ENCODE data around the gene GRHL1.

GRCh38 chr2:10004836-10005235, 53.3 kb downstream of the GRHL1 start:
- TF ChIP-seq CTCF (optimal IDR thresholded peaks at IDR 0.05 in 1 of 3, IDR thresholded peaks at IDR 0.05 in 1 of 3, conservative IDR thresholded peaks at IDR 0.05 in 1 of 3; ENCODE audit: extremely low read depth in 1 of 3, insufficient read depth in 2 of 3, low read length in 3 of 3) = no peak
- TF ChIP-seq EZH2 (IDR thresholded peaks at IDR 0.05; ENCODE audit: low read length) = no peak
